Measurements from ENCODE around the gene PAK1.

The PAK1 gene

DNA sequence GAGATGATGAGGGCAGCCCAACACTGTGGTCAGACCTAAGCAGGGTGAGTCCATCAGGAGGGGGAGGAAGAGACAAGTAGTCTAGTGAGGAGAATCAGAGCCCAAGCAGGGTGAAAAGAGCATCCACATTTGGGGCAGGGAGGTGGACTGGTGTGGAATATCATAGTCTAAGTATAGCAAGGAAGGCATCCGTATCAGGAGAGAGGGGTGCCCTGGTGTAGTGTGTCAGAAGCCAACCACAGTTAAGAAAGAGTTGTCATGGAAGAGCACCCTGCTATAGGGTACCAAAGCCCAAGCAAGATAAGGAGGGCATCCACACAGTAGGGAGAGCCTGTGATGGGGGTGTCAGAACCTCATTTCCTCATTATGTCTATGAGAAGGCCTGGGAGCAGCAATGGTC, 45.3 kb downstream of the PAK1 start:
- TF ChIP-seq CEBPB (IDR thresholded peaks at IDR 0.05) = no peak
- no peak for TF ChIP-seq FOXM1 (IDR thresholded peaks at IDR 0.05; ENCODE audit: borderline replicate concordance, low read depth)
- no peak for TF ChIP-seq ZBTB7A (IDR thresholded peaks at IDR 0.05; ENCODE audit: low read depth)
- no peak for TF ChIP-seq RAD21 (IDR thresholded peaks at IDR 0.05; ENCODE audit: low read depth)
- no peak for TF ChIP-seq TCF12 (IDR thresholded peaks at IDR 0.05; ENCODE audit: low read depth)
- TF ChIP-seq, protein P1, sequence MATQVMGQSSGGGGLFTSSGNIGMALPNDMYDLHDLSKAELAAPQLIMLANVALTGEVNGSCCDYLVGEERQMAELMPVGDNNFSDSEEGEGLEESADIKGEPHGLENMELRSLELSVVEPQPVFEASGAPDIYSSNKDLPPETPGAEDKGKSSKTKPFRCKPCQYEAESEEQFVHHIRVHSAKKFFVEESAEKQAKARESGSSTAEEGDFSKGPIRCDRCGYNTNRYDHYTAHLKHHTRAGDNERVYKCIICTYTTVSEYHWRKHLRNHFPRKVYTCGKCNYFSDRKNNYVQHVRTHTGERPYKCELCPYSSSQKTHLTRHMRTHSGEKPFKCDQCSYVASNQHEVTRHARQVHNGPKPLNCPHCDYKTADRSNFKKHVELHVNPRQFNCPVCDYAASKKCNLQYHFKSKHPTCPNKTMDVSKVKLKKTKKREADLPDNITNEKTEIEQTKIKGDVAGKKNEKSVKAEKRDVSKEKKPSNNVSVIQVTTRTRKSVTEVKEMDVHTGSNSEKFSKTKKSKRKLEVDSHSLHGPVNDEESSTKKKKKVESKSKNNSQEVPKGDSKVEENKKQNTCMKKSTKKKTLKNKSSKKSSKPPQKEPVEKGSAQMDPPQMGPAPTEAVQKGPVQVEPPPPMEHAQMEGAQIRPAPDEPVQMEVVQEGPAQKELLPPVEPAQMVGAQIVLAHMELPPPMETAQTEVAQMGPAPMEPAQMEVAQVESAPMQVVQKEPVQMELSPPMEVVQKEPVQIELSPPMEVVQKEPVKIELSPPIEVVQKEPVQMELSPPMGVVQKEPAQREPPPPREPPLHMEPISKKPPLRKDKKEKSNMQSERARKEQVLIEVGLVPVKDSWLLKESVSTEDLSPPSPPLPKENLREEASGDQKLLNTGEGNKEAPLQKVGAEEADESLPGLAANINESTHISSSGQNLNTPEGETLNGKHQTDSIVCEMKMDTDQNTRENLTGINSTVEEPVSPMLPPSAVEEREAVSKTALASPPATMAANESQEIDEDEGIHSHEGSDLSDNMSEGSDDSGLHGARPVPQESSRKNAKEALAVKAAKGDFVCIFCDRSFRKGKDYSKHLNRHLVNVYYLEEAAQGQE (IDR thresholded peaks at IDR 0.05; ENCODE audit: low read depth) = no peak
- no peak for TF ChIP-seq NFIC (IDR thresholded peaks at IDR 0.05)
- no peak for TF ChIP-seq MAX (IDR thresholded peaks at IDR 0.05)

GRCh38 chr11:77425346-77425745, 48.5 kb downstream of the PAK1 start:
- TF ChIP-seq RAD21 (IDR thresholded peaks at IDR 0.05; ENCODE audit: low read depth) = no peak
- TF ChIP-seq, protein P1 (IDR thresholded peaks at IDR 0.05; ENCODE audit: low read depth) = no peak
- no peak for TF ChIP-seq TAF1 (IDR thresholded peaks at IDR 0.05; ENCODE audit: low read depth)
- no peak for TF ChIP-seq ZBTB7A (IDR thresholded peaks at IDR 0.05; ENCODE audit: low read depth)
- no peak for TF ChIP-seq EGR1 (IDR thresholded peaks at IDR 0.05)
- no peak for TF ChIP-seq CREB1 (IDR thresholded peaks at IDR 0.05; ENCODE audit: low read depth)
- no peak for TF ChIP-seq TEAD4 (IDR thresholded peaks at IDR 0.05)

DNA sequence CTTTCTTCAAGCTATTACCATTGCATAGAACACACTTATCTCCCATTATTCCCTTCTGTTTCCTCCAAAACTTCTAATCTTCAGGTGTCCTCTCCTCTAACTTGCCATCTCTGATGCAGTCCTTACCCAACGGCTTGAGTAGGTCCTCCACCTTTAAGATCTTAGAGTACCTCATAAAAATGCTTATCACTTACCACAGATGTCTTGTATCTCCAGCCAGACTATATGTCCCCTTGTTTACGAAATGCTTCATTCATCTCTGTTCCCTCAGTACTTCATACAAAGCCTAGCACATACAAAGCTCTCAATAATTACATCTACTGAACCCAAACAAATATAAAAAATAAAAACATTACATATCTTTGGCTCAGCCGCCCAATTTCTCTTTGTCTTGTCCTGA, 49.2 kb downstream of the PAK1 start:
- no peak for TF ChIP-seq NFIC (IDR thresholded peaks at IDR 0.05)
- no peak for TF ChIP-seq CREB1 (IDR thresholded peaks at IDR 0.05; ENCODE audit: low read depth)
- TF ChIP-seq EGR1 (IDR thresholded peaks at IDR 0.05) = no peak
- TF ChIP-seq, protein P1 (IDR thresholded peaks at IDR 0.05; ENCODE audit: low read depth) = no peak
- TF ChIP-seq CEBPB (IDR thresholded peaks at IDR 0.05) = no peak
- no peak for TF ChIP-seq EP300 (IDR thresholded peaks at IDR 0.05; ENCODE audit: borderline replicate concordance)
- TF ChIP-seq USF1 (IDR thresholded peaks at IDR 0.05) = no peak
- TF ChIP-seq RAD21 (IDR thresholded peaks at IDR 0.05; ENCODE audit: low read depth) = no peak
- TF ChIP-seq YY1 (IDR thresholded peaks at IDR 0.05; ENCODE audit: low read depth) = no peak
- no peak for TF ChIP-seq ZBTB7A (IDR thresholded peaks at IDR 0.05; ENCODE audit: low read depth)
- no peak for TF ChIP-seq TAF1 (IDR thresholded peaks at IDR 0.05; ENCODE audit: low read depth)
- no peak for TF ChIP-seq TEAD4 (IDR thresholded peaks at IDR 0.05)
- TF ChIP-seq FOXM1 (IDR thresholded peaks at IDR 0.05; ENCODE audit: borderline replicate concordance, low read depth) = no peak

GRCh38 chr11:77423624-77424023, 50.3 kb downstream of the PAK1 start:
- TF ChIP-seq FOXM1 (IDR thresholded peaks at IDR 0.05; ENCODE audit: borderline replicate concordance, low read depth) = no peak

- TF ChIP-seq YY1 (IDR thresholded peaks at IDR 0.05; ENCODE audit: low read depth) (no peak), TAF1 (IDR thresholded peaks at IDR 0.05; ENCODE audit: low read depth) (no peak), TEAD4 (IDR thresholded peaks at IDR 0.05) (no peak), TCF12 (IDR thresholded peaks at IDR 0.05; ENCODE audit: low read depth) (no peak), ZBTB7A (IDR thresholded peaks at IDR 0.05; ENCODE audit: low read depth) (no peak), EGR1 (IDR thresholded peaks at IDR 0.05) (no peak), RAD21 (IDR thresholded peaks at IDR 0.05; ENCODE audit: low read depth) (no peak), CEBPB (IDR thresholded peaks at IDR 0.05) (no peak), NFIC (IDR thresholded peaks at IDR 0.05) (no peak), FOXM1 (IDR thresholded peaks at IDR 0.05; ENCODE audit: borderline replicate concordance, low read depth) (no peak), CREB1 (IDR thresholded peaks at IDR 0.05; ENCODE audit: low read depth) (no peak), USF1 (IDR thresholded peaks at IDR 0.05) (no peak), MAX (IDR thresholded peaks at IDR 0.05) (no peak), EP300 (IDR thresholded peaks at IDR 0.05; ENCODE audit: borderline replicate concordance) (no peak)
- TF ChIP-seq, protein P1 (IDR thresholded peaks at IDR 0.05; ENCODE audit: low read depth) = no peak
Observed at GRCh38 chr11:77422687-77423086, 51.2 kb downstream of the PAK1 start.
